Muscle layer of colon (tissue), 2 donors: ENCODE data around the gene RNU5B-1.

ENCODE experiments used
- H3K27ac ChIP-seq: one replicate; pipeline ENCODE4 v1.7.0; 2013; ENCODE audit warnings: low read depth, mild to moderate bottlenecking, low read length, moderate library complexity
- H3K27me3 ChIP-seq, 2 donors: one replicate each; pipeline ENCODE4 v1.7.0; 2013; ENCODE audit warnings: low read length in 2 of 2, mild to moderate bottlenecking in 2 of 2; ENCODE audit not compliant: insufficient read depth in 2 of 2, control insufficient read depth in 1 of 2
- H3K36me3 ChIP-seq: one replicate; pipeline ENCODE4 v1.7.0; 2013; ENCODE audit warnings: mild to moderate bottlenecking, low read length; ENCODE audit not compliant: insufficient read depth
- H3K4me1 ChIP-seq: one replicate; pipeline ENCODE4 v1.7.0; 2013; ENCODE audit warnings: mild to moderate bottlenecking, low read length; ENCODE audit not compliant: insufficient read depth
- H3K4me3 ChIP-seq, 2 donors: one replicate each; pipeline ENCODE4 v1.7.0; 2013; ENCODE audit warnings: low read length in 2 of 2, low read depth in 1 of 2, mild to moderate bottlenecking in 1 of 2, moderate library complexity in 1 of 2
- H3K9ac ChIP-seq: one replicate; pipeline ENCODE4 v1.7.0; 2013; ENCODE audit warnings: low read length
- H3K9me3 ChIP-seq: one replicate; pipeline ENCODE4 v1.7.0; 2013; ENCODE audit warnings: mild to moderate bottlenecking, low read length
- donor health status: abdominal sarcoma.
- donor health status: Adenocarcinoma of cecum.

RNU5B-1 gene

GRCh38 chr15:65290228-65290627, 14.2 kb upstream of the RNU5B-1 start:
- Histone ChIP-seq H3K4me3 (no peak overlapping the region), H3K27ac (no peak overlapping the region), H3K36me3 (no peaks in the 10 kb centered on the region), H3K4me1 (peaks cover 12% of the 10 kb centered on the region), H3K9me3 (no peaks in the 10 kb centered on the region), H3K9ac (no peak overlapping the region), H3K27me3 (no peaks in the 10 kb centered on the region)

- H3K27ac ChIP-seq = no peak overlapping the region
- H3K27me3 ChIP-seq = no peaks in the 10 kb centered on the region
- no peaks in the 10 kb centered on the region for H3K9me3 ChIP-seq
- H3K4me1 ChIP-seq = peaks cover 7% of the 10 kb centered on the region
- H3K4me3 ChIP-seq = no peak overlapping the region
- no peaks in the 10 kb centered on the region for H3K36me3 ChIP-seq
- no peak overlapping the region for H3K9ac ChIP-seq
Observed at GRCh38 chr15:65292938-65293518, 11.4 kb upstream of the RNU5B-1 start.

- Histone ChIP-seq H3K36me3 (no peaks in the 10 kb centered on the region), H3K9me3 (no peaks in the 10 kb centered on the region), H3K9ac (no peak overlapping the region), H3K27ac (no peak overlapping the region), H3K27me3 (no peaks in the 10 kb centered on the region), H3K4me1 (peaks cover 11% of the 10 kb centered on the region), H3K4me3 (no peak overlapping the region)
Observed at GRCh38 chr15:65298731-65299130, 5.7 kb upstream of the RNU5B-1 start.

GRCh38 chr15:65300924-65301441, 3.5 kb upstream of the RNU5B-1 start:
- H3K4me3 ChIP-seq = no peak overlapping the region
- no peaks in the 10 kb centered on the region for H3K27me3 ChIP-seq
- no peak overlapping the region for H3K27ac ChIP-seq
- H3K36me3 ChIP-seq = no peaks in the 10 kb centered on the region
- H3K4me1 ChIP-seq = peaks cover 9% of the 10 kb centered on the region
- H3K9ac ChIP-seq = no peak overlapping the region
- no peaks in the 10 kb centered on the region for H3K9me3 ChIP-seq

GRCh38 chr15:65302061-65302460, 2.4 kb upstream of the RNU5B-1 start:
- H3K27me3 ChIP-seq = no peaks in the 10 kb centered on the region
- H3K4me1 ChIP-seq = peaks cover 4% of the 10 kb centered on the region
- no peak overlapping the region for H3K9ac ChIP-seq
- H3K36me3 ChIP-seq = no peaks in the 10 kb centered on the region
- H3K4me3 ChIP-seq = no peak overlapping the region
- H3K27ac ChIP-seq = no peak overlapping the region
- no peaks in the 10 kb centered on the region for H3K9me3 ChIP-seq

- H3K9me3 ChIP-seq = no peaks in the 10 kb centered on the region
- no peaks in the 10 kb centered on the region for H3K27me3 ChIP-seq
- no peaks in the 10 kb centered on the region for H3K36me3 ChIP-seq
- peak overlapping the region; percentile 98 for H3K27ac ChIP-seq
- H3K4me1 ChIP-seq = peaks cover 4% of the 10 kb centered on the region
- peak overlapping the region; percentile 34 for H3K9ac ChIP-seq
- peak overlapping the region; percentile 50 to 60 for H3K4me3 ChIP-seq
Observed at GRCh38 chr15:65303687-65304380, 643 bp upstream of the RNU5B-1 start.

GRCh38 chr15:65305150-65305758, 777 bp downstream of the RNU5B-1 start:
- Histone ChIP-seq H3K9ac (peak overlapping the region; percentile 34), H3K9me3 (no peaks in the 10 kb centered on the region), H3K4me1 (peaks cover 4% of the 10 kb centered on the region), H3K27me3 (no peaks in the 10 kb centered on the region), H3K27ac (peak overlapping the region; percentile 98), H3K36me3 (no peaks in the 10 kb centered on the region), H3K4me3 (peak overlapping the region in 1 of 2 donors; percentile 60)

- Histone ChIP-seq H3K9me3 (no peaks in the 10 kb centered on the region), H3K27ac (peak overlapping the region; percentile 98), H3K36me3 (no peaks in the 10 kb centered on the region), H3K4me1 (peaks cover 4% of the 10 kb centered on the region), H3K9ac (no peak overlapping the region), H3K4me3 (no peak overlapping the region), H3K27me3 (no peaks in the 10 kb centered on the region)
Observed at GRCh38 chr15:65305776-65306175, 1.3 kb downstream of the RNU5B-1 start.

GRCh38 chr15:65306551-65306950, 2.1 kb downstream of the RNU5B-1 start:
- no peak overlapping the region for H3K9ac ChIP-seq

GRCh38 chr15:65307978-65308377, 3.5 kb downstream of the RNU5B-1 start:
- Histone ChIP-seq H3K27me3 (no peaks in the 10 kb centered on the region), H3K4me3 (no peak overlapping the region)

More at GRCh38 chr15:65306551-65306950, 2.1 kb downstream of the RNU5B-1 start:
- H3K4me1 ChIP-seq = peaks cover 4% of the 10 kb centered on the region
- no peaks in the 10 kb centered on the region for H3K36me3 ChIP-seq
- H3K27me3 ChIP-seq = no peaks in the 10 kb centered on the region
- H3K27ac ChIP-seq = no peak overlapping the region
- H3K4me3 ChIP-seq = no peak overlapping the region
- H3K9me3 ChIP-seq = no peaks in the 10 kb centered on the region

GRCh38 chr15:65309882-65310418, 5.5 kb downstream of the RNU5B-1 start:
- Histone ChIP-seq H3K4me1 (no peaks in the 10 kb centered on the region), H3K27me3 (no peaks in the 10 kb centered on the region), H3K36me3 (no peaks in the 10 kb centered on the region), H3K4me3 (no peak overlapping the region), H3K27ac (no peak overlapping the region), H3K9me3 (no peaks in the 10 kb centered on the region), H3K9ac (no peak overlapping the region)

More at GRCh38 chr15:65307978-65308377, 3.5 kb downstream of the RNU5B-1 start:
- Histone ChIP-seq H3K4me1 (peaks cover 4% of the 10 kb centered on the region), H3K36me3 (no peaks in the 10 kb centered on the region), H3K27ac (no peak overlapping the region), H3K9me3 (no peaks in the 10 kb centered on the region), H3K9ac (no peak overlapping the region)
